Gastrocnemius medialis (tissue), 4 donors: ENCODE measurements around the gene MUSK. TPM values are rescaled to one million over a fixed set of nuclear protein-coding genes. Genes with fewer than 3 reads are reported as not detected.

Source experiments
- ATAC-seq, 2 donors: fragments of 150-250 bp; one replicate each; pipeline ENCODE4 v1.9.1; 2016
- DNase-seq, 2 donors: peaks; one replicate each; pipeline ENCODE4 v3.0.0-alpha.2; 2019
- H3K27ac ChIP-seq, 4 donors: fragments of 200-600 bp; sonication (generic); 1 replicate in 1 of 4; 2 replicates in 3 of 4; pipeline ENCODE4 v1.5.1; 2016 to 2018; ENCODE audit warnings: mild to moderate bottlenecking in 2 of 4, moderate library complexity in 1 of 4
- H3K27me3 ChIP-seq, 3 donors: fragments of 200-600 bp; sonication (generic) in 2 of 3; 1 replicate in 1 of 3; 2 replicates in 2 of 3; pipeline versions ENCODE4 v1.5.1 to v1.6.0; 2016 to 2019; ENCODE audit warnings: mild to moderate bottlenecking in 1 of 3, moderate library complexity in 1 of 3
- H3K36me3 ChIP-seq, 2 donors: fragments of 200-600 bp; sonication (generic) in 1 of 2; one replicate each; pipeline ENCODE4 v1.5.1; 2017 to 2018
- H3K4me1 ChIP-seq, 2 donors: fragments of 200-600 bp; sonication (generic) in 1 of 2; one replicate each; pipeline ENCODE4 v1.5.1; 2016 to 2017; ENCODE audit warnings: mild to moderate bottlenecking in 2 of 2
- H3K4me3 ChIP-seq, 4 donors: fragments of 200-600 bp; sonication (generic) in 3 of 4; 1 replicate in 1 of 4; 2 replicates in 3 of 4; pipeline ENCODE4 v1.5.1; 2016 to 2019; ENCODE audit warnings: mild to moderate bottlenecking in 2 of 4
- H3K9me3 ChIP-seq, 3 donors: fragments of 200-600 bp; sonication (generic) in 2 of 3; 1 replicate in 1 of 3; 2 replicates in 2 of 3; pipeline ENCODE4 v1.5.1; 2016 to 2019
- CTCF ChIP-seq, 5 experiments: fragments of 450-650 bp in 3 of 5; fragments of 200-600 bp in 2 of 5; sonication (generic) in 2 of 5; IDR thresholded peaks in 4 of 5; conservative IDR thresholded peaks in 1 of 5; 1 replicate in 4 of 5; 2 replicates in 1 of 5; pipeline ENCODE4 v1.5.1; 2016 to 2019; ENCODE audit warnings: antibody characterized with exemption in 5 of 5, mild to moderate bottlenecking in 3 of 5, moderate library complexity in 3 of 5
- POLR2A ChIP-seq, 2 donors: fragments of 450-650 bp; IDR thresholded peaks; one replicate each; pipeline ENCODE4 v1.6.1; 2017; ENCODE audit warnings: antibody characterized with exemption in 2 of 2, mild to moderate bottlenecking in 2 of 2, moderate library complexity in 2 of 2
- in situ Hi-C, 4 donors: fragments of 200-750 bp; cut with MboI; loops; one replicate each; pipeline versions ENCODE4 v1.15.0 to v1.8.0; 2017; ENCODE audit warnings: low sequenced_read_pairs in 4 of 4
- intact Hi-C: fragments of 100-400 bp; cut with DNase I; formaldehyde crosslinking; loops from one replicate; pipeline ENCODE4 v1.15.1; 2023; ENCODE audit warnings: low total_unique reads
- total RNA-seq, 4 donors: library from RNA; depleted of rRNA; stranded (reverse); fragments of >200 nt; gene quantifications; one replicate each; pipeline versions ENCODE4 v1.1.0 to v1.2.3, GENCODE V29; 2016

MUSK gene
- total RNA-seq, 4 donors from 2014 or later, result 10.2 to 47.5 (median 27.1) TPM

GRCh38 chr9:110788871-110789270 is 120.3 kb downstream of the MUSK start:
- Histone ChIP-seq H3K4me1 (no peaks in the 10 kb centered on the region), H3K27me3 (no peaks in the 10 kb centered on the region), H3K36me3 (no peaks in the 10 kb centered on the region), H3K27ac (no peak overlapping the region), H3K9me3 (no peaks in the 10 kb centered on the region), H3K4me3 (no peak overlapping the region)
- intact Hi-C loops (no loop called here), in situ Hi-C loops (no loop called here)
- DNase-seq (no peak), ATAC-seq (no peak)
- TF ChIP-seq POLR2A (IDR thresholded peaks at IDR 0.05) (no peak), CTCF (IDR thresholded peaks at IDR 0.05 in 4 of 5, conservative IDR thresholded peaks at IDR 0.05 in 1 of 5) (no peak)

- in situ Hi-C loops (no loop called here), intact Hi-C loops (no loop called here)
- Histone ChIP-seq H3K27me3 (no peaks in the 10 kb centered on the region), H3K36me3 (no peaks in the 10 kb centered on the region), H3K27ac (no peak overlapping the region), H3K9me3 (no peaks in the 10 kb centered on the region), H3K4me1 (no peaks in the 10 kb centered on the region), H3K4me3 (no peak overlapping the region)
- DNase-seq, result no peak
- no peak for TF ChIP-seq POLR2A (IDR thresholded peaks at IDR 0.05)
- TF ChIP-seq CTCF (IDR thresholded peaks at IDR 0.05 in 4 of 5, conservative IDR thresholded peaks at IDR 0.05 in 1 of 5), result no peak
- no peak for ATAC-seq
These were observed 129.0 kb downstream of the MUSK start for GRCh38 chr9:110797611-110798010.

- intact Hi-C loops, result no loop called here
- Histone ChIP-seq H3K4me3 (no peak overlapping the region), H3K27ac (no peak overlapping the region), H3K4me1 (no peaks in the 10 kb centered on the region), H3K36me3 (no peaks in the 10 kb centered on the region), H3K9me3 (no peaks in the 10 kb centered on the region), H3K27me3 (no peaks in the 10 kb centered on the region)
- in situ Hi-C loops, result no loop called here
- no peak for DNase-seq
- no peak for ATAC-seq
- TF ChIP-seq POLR2A (IDR thresholded peaks at IDR 0.05), result no peak
- TF ChIP-seq CTCF (IDR thresholded peaks at IDR 0.05 in 4 of 5, conservative IDR thresholded peaks at IDR 0.05 in 1 of 5), result no peak
These were observed 130.8 kb downstream of the MUSK start for GRCh38 chr9:110799396-110799795.

- H3K9me3 ChIP-seq, result no peaks in the 10 kb centered on the region
- intact Hi-C loops, result no loop called here
- no peaks in the 10 kb centered on the region for H3K4me1 ChIP-seq
- in situ Hi-C loops, result no loop called here
- no peak for DNase-seq
- TF ChIP-seq POLR2A (IDR thresholded peaks at IDR 0.05) (no peak), CTCF (IDR thresholded peaks at IDR 0.05 in 4 of 5, conservative IDR thresholded peaks at IDR 0.05 in 1 of 5) (no peak)
- H3K27me3 ChIP-seq, result no peaks in the 10 kb centered on the region
- no peaks in the 10 kb centered on the region for H3K36me3 ChIP-seq
- ATAC-seq, result no peak
- H3K4me3 ChIP-seq, result no peak overlapping the region
- H3K27ac ChIP-seq, result no peak overlapping the region
These were observed 132.8 kb downstream of the MUSK start for GRCh38 chr9:110801426-110801825.

- ATAC-seq (peak in 1 of 2 donors; percentile 18), DNase-seq (no peak)
- TF ChIP-seq POLR2A (IDR thresholded peaks at IDR 0.05), result no peak
- TF ChIP-seq CTCF (IDR thresholded peaks at IDR 0.05 in 4 of 5, conservative IDR thresholded peaks at IDR 0.05 in 1 of 5), result no peak
- H3K4me3 ChIP-seq, result no peak overlapping the region
- H3K27me3 ChIP-seq, result no peaks in the 10 kb centered on the region
- no peaks in the 10 kb centered on the region for H3K9me3 ChIP-seq
- intact Hi-C loops, result no loop called here
- no peaks in the 10 kb centered on the region for H3K36me3 ChIP-seq
- no peak overlapping the region for H3K27ac ChIP-seq
- in situ Hi-C loops, result no loop called here
- no peaks in the 10 kb centered on the region for H3K4me1 ChIP-seq
These were observed 133.9 kb downstream of the MUSK start for GRCh38 chr9:110802416-110803035.
